ENCODE measurements around the gene MCTP1.

MCTP1 gene

DNA sequence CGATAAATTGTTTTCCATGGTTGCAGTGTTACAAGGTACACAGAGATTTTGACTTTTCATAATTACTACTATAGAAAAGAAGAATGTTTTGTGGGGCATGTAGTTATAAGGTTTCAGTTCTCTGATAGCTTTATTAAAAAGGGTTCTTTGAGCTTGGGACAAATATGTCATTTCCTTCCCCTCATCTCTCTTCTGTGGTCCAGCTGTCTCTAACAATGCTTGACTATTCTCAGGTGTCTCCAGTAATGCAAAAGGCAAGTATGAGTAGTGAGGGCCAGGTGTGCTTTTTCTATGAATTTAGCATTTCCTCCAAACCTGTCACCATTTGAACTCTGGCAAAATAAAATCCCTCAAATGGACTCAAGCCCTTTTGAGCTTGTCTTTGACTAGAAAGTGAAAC is 582.2 kb downstream of the MCTP1 start:
- H3K27me3 ChIP-seq (ENCODE audit: insufficient read depth, poor library complexity, severe bottlenecking), result no peaks in the 10 kb centered on the region
- H3K27ac ChIP-seq (replicated peaks), result no peak overlapping the region
- DNase-seq (ENCODE audit: low read depth in 1 of 2, low spot score in 1 of 2), result no peak
- no peak overlapping the region for H3K4me3 ChIP-seq (replicated peaks; ENCODE audit: insufficient read depth, low read length)
- no peak for TF ChIP-seq GABPA (IDR thresholded peaks at IDR 0.05; ENCODE audit: low read depth)
- no peak for TF ChIP-seq SPI1 (IDR thresholded peaks at IDR 0.05; ENCODE audit: borderline replicate concordance, low read depth)
- TF ChIP-seq, protein P1, sequence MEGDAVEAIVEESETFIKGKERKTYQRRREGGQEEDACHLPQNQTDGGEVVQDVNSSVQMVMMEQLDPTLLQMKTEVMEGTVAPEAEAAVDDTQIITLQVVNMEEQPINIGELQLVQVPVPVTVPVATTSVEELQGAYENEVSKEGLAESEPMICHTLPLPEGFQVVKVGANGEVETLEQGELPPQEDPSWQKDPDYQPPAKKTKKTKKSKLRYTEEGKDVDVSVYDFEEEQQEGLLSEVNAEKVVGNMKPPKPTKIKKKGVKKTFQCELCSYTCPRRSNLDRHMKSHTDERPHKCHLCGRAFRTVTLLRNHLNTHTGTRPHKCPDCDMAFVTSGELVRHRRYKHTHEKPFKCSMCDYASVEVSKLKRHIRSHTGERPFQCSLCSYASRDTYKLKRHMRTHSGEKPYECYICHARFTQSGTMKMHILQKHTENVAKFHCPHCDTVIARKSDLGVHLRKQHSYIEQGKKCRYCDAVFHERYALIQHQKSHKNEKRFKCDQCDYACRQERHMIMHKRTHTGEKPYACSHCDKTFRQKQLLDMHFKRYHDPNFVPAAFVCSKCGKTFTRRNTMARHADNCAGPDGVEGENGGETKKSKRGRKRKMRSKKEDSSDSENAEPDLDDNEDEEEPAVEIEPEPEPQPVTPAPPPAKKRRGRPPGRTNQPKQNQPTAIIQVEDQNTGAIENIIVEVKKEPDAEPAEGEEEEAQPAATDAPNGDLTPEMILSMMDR (IDR thresholded peaks at IDR 0.05; ENCODE audit: insufficient read depth, low read length), result no peak

DNA sequence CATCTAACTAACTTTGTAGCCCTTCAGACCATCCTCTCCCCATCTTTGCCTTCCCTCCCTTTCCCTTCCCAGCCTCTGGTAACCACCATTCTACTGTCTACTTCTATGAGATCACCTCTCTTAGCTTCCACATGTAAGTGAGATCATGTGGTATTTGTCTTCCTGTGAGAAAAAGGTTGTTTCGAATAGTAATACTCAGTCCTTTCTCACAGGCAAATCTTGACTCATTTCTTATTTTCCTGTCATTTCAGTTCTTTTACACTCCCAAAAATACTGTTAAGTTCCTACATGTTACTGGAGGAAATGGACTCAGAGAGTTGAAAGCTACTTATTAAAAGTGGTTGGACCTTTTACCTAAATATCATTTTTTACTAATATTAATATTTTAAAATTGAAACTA is 584.3 kb downstream of the MCTP1 start:
- DNase-seq (ENCODE audit: low read depth in 1 of 2, low spot score in 1 of 2), result no peak
- TF ChIP-seq, protein P2, sequence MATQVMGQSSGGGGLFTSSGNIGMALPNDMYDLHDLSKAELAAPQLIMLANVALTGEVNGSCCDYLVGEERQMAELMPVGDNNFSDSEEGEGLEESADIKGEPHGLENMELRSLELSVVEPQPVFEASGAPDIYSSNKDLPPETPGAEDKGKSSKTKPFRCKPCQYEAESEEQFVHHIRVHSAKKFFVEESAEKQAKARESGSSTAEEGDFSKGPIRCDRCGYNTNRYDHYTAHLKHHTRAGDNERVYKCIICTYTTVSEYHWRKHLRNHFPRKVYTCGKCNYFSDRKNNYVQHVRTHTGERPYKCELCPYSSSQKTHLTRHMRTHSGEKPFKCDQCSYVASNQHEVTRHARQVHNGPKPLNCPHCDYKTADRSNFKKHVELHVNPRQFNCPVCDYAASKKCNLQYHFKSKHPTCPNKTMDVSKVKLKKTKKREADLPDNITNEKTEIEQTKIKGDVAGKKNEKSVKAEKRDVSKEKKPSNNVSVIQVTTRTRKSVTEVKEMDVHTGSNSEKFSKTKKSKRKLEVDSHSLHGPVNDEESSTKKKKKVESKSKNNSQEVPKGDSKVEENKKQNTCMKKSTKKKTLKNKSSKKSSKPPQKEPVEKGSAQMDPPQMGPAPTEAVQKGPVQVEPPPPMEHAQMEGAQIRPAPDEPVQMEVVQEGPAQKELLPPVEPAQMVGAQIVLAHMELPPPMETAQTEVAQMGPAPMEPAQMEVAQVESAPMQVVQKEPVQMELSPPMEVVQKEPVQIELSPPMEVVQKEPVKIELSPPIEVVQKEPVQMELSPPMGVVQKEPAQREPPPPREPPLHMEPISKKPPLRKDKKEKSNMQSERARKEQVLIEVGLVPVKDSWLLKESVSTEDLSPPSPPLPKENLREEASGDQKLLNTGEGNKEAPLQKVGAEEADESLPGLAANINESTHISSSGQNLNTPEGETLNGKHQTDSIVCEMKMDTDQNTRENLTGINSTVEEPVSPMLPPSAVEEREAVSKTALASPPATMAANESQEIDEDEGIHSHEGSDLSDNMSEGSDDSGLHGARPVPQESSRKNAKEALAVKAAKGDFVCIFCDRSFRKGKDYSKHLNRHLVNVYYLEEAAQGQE (IDR thresholded peaks at IDR 0.05; ENCODE audit: insufficient replicate concordance, low read depth), result no peak
- no peak overlapping the region for H3K27ac ChIP-seq (replicated peaks)
- H3K4me3 ChIP-seq (replicated peaks; ENCODE audit: insufficient read depth, low read length), result no peak overlapping the region
- H3K27me3 ChIP-seq (ENCODE audit: insufficient read depth, poor library complexity, severe bottlenecking), result no peaks in the 10 kb centered on the region

DNA sequence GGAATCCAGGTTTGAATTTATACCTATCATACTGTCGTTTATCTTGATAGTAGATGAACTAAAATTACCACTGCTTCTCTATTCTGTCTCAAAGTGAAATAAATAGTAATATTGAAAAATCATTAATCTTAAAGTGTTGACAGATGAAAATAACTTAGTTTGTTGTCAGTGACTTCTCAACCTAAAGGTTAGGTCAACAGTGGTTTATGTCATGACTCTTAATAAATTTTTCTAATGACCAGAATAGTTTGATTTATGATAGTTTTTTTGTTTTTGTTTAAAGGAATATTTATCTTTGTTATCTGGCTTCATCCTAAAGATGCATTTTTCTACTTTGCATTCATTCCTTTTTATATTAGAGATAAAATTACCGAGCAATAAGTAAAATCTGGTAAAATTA is 585.3 kb downstream of the MCTP1 start:
- H3K27me3 ChIP-seq (ENCODE audit: insufficient read depth, poor library complexity, severe bottlenecking), result no peaks in the 10 kb centered on the region
- H3K27ac ChIP-seq (replicated peaks), result no peak overlapping the region
- DNase-seq (ENCODE audit: low read depth in 1 of 2, low spot score in 1 of 2), result no peak
- TF ChIP-seq GABPA (IDR thresholded peaks at IDR 0.05; ENCODE audit: low read depth) (no peak), POLR2AphosphoS5 (IDR thresholded peaks at IDR 0.05; ENCODE audit: low read depth) (no peak), SPI1 (IDR thresholded peaks at IDR 0.05; ENCODE audit: borderline replicate concordance, low read depth) (no peak)
- TF ChIP-seq, protein P2 (IDR thresholded peaks at IDR 0.05; ENCODE audit: insufficient replicate concordance, low read depth), result no peak
- TF ChIP-seq, protein P1 (IDR thresholded peaks at IDR 0.05; ENCODE audit: insufficient read depth, low read length), result no peak
- no peak overlapping the region for H3K4me3 ChIP-seq (replicated peaks; ENCODE audit: insufficient read depth, low read length)

DNA sequence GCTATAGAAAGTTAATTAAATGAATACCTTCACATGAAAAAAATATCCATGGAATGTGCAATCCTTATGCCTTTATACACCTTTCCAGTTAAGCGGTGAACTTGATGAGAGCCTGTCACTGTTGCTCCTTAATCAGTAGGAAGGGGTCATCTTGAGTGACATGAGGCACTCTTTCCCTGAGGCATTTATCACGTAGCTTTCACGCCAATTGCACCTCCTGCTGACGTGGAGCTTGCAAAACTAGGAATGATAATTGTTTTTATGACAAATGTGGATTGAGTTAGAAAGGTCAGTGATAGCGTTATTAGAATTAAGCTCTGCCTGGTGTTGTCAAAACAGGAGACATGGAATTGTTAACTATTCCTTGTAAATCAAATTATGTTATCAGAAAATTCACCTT is 586.7 kb downstream of the MCTP1 start:
- TF ChIP-seq, protein P2 (IDR thresholded peaks at IDR 0.05; ENCODE audit: insufficient replicate concordance, low read depth), result no peak
- no peak overlapping the region for H3K4me3 ChIP-seq (replicated peaks; ENCODE audit: insufficient read depth, low read length)
- no peaks in the 10 kb centered on the region for H3K27me3 ChIP-seq (ENCODE audit: insufficient read depth, poor library complexity, severe bottlenecking)
- DNase-seq (ENCODE audit: low read depth in 1 of 2, low spot score in 1 of 2), result no peak
- no peak overlapping the region for H3K27ac ChIP-seq (replicated peaks)
